H1 (cell line): ENCODE measurements around the gene EDEM2. TPM values are rescaled to one million over a fixed set of nuclear protein-coding genes. Genes with fewer than 3 reads are reported as not detected.

Experiments used
- BACH1 ChIP-seq: IDR thresholded peaks from 2 replicates; pipeline ENCODE4 v1.6.1; 2012; ENCODE audit warnings: low read length, improper control_type of control experiment
- CHD1 ChIP-seq: IDR thresholded peaks from 2 replicates; pipeline ENCODE4 v1.6.1; 2012; ENCODE audit warnings: low read depth, low read length, improper control_type of control experiment
- CHD2 ChIP-seq: IDR thresholded peaks from 2 replicates; pipeline ENCODE4 v1.6.1; 2012; ENCODE audit warnings: low read length, improper control_type of control experiment
- CREB1 ChIP-seq: IDR thresholded peaks from 2 replicates; pipeline ENCODE4 v1.6.1; 2012; ENCODE audit warnings: inconsistent platforms
- CTBP2 ChIP-seq: IDR thresholded peaks from 2 replicates; pipeline ENCODE4 v1.7.0; 2011; ENCODE audit warnings: borderline replicate concordance, mild to moderate bottlenecking, moderate library complexity, mixed read lengths, low read length; ENCODE audit not compliant: insufficient read depth, insufficient read length
- E2F6 ChIP-seq: IDR thresholded peaks from 2 replicates; pipeline ENCODE4 v1.6.1; 2012; ENCODE audit warnings: inconsistent platforms
- EP300 ChIP-seq, 2 experiments: IDR thresholded peaks; 1 replicate in 1 of 2; 2 replicates in 1 of 2; pipeline ENCODE4 v1.6.1; 2011 to 2012; ENCODE audit warnings: low read depth in 2 of 2, low read length in 2 of 2, mild to moderate bottlenecking in 2 of 2, borderline replicate concordance in 1 of 2, inconsistent platforms in 1 of 2, moderate library complexity in 1 of 2
- EZH2 ChIP-seq: fragments of 200-600 bp; sonication (generic); IDR thresholded peaks from 2 replicates; pipeline ENCODE4 v1.7.1; 2012; ENCODE audit warnings: low read depth, mild to moderate bottlenecking, moderate library complexity, low read length, inconsistent platforms; ENCODE audit not compliant: severe bottlenecking
- HDAC2 ChIP-seq, 2 experiments: fragments of 300-600 bp in 1 of 2; sonication (generic) in 1 of 2; IDR thresholded peaks; 2 replicates each; pipeline ENCODE4 v1.6.1; 2011 to 2012; ENCODE audit warnings: low read depth in 2 of 2, low read length in 2 of 2, mild to moderate bottlenecking in 2 of 2, moderate library complexity in 2 of 2, borderline replicate concordance in 1 of 2, inconsistent platforms in 1 of 2
- KDM1A ChIP-seq: fragments of 200-600, 300-600 bp; sonication (generic); IDR thresholded peaks from 2 replicates; pipeline ENCODE4 v1.7.1; 2016; ENCODE audit warnings: mild to moderate bottlenecking, low read length, borderline replicate concordance
- KDM5A ChIP-seq: fragments of 200-600 bp; IDR thresholded peaks from 2 replicates; pipeline ENCODE4 v1.7.1; 2012; ENCODE audit warnings: mild to moderate bottlenecking, low read length, inconsistent platforms, mixed read lengths
- NRF1 ChIP-seq: IDR thresholded peaks from 2 replicates; pipeline ENCODE4 v1.6.1; 2011; ENCODE audit warnings: mild to moderate bottlenecking, low read depth, low read length, improper control_type of control experiment
- POLR2AphosphoS5 ChIP-seq: IDR thresholded peaks from 2 replicates; pipeline ENCODE4 v1.6.1; 2011; ENCODE audit warnings: low read depth, low read length
- RAD21 ChIP-seq, 2 experiments: IDR thresholded peaks in 1 of 2; conservative IDR thresholded peaks in 1 of 2; 2 replicates each; pipeline ENCODE4 v1.6.1; 2011; ENCODE audit warnings: low read depth in 2 of 2, low read length in 2 of 2, improper control_type of control experiment in 1 of 2, inconsistent platforms in 1 of 2, mild to moderate bottlenecking in 1 of 2, moderate library complexity in 1 of 2
- RBBP5 ChIP-seq: IDR thresholded peaks from 2 replicates; pipeline ENCODE4 v1.7.1; 2012; ENCODE audit warnings: low read depth, mild to moderate bottlenecking, inconsistent platforms, low read length, moderate library complexity, borderline replicate concordance
- SIRT6 ChIP-seq: IDR thresholded peaks from one replicate; pipeline ENCODE4 v1.7.1; 2012; ENCODE audit warnings: low read length, inconsistent platforms
- SP4 ChIP-seq: IDR thresholded peaks from 2 replicates; pipeline ENCODE4 v1.6.1; 2012; ENCODE audit warnings: low read length, inconsistent platforms
- SRF ChIP-seq: IDR thresholded peaks from 2 replicates; pipeline ENCODE4 v1.6.1; 2011; ENCODE audit warnings: mild to moderate bottlenecking, low read depth, low read length, moderate library complexity
- TAF1 ChIP-seq: IDR thresholded peaks from 2 replicates; pipeline ENCODE4 v1.6.1; 2011; ENCODE audit warnings: mild to moderate bottlenecking, low read depth, low read length
- TBP ChIP-seq: IDR thresholded peaks from 2 replicates; pipeline ENCODE4 v1.6.1; 2011; ENCODE audit warnings: low read depth, low read length, improper control_type of control experiment
- TEAD4 ChIP-seq: IDR thresholded peaks from 2 replicates; pipeline ENCODE4 v1.6.1; 2012; ENCODE audit warnings: low read depth, low read length, inconsistent platforms, mixed read lengths
- polyA plus RNA-seq, 7 experiments: library from polyadenylated mRNA; depleted of rRNA in 3 of 7; stranded (reverse) in 5 of 7; unstranded in 2 of 7; fragments of >200 nt in 5 of 7; fragments of 200-250 nt in 2 of 7; gene quantifications; 1 replicate in 5 of 7; 2 replicates in 1 of 7; 4 replicates in 1 of 7; pipeline versions ENCODE4 v1.2.1 to v1.2.3, GENCODE V29; 2011 to 2013; ENCODE audit warnings: missing spikeins in 2 of 7, mixed read lengths in 2 of 7
- total RNA-seq: library from RNA; stranded (reverse); fragmentation: NEBNext Ultra II Directional; extraction: Animal tissue kit (Norgen Biotek cat#: 25700); gene quantifications from 2 replicates; pipeline ENCODE4 v1.2.1, GENCODE V29; 2021
- TF ChIP-seq, protein P1 (sequence below): IDR thresholded peaks from 2 replicates; pipeline ENCODE4 v1.6.1; 2012; ENCODE audit warnings: inconsistent platforms
- TF ChIP-seq, protein P2 (sequence below): IDR thresholded peaks from 2 replicates; pipeline ENCODE4 v1.6.1; 2011; ENCODE audit warnings: low read depth, mild to moderate bottlenecking, low read length; ENCODE audit not compliant: insufficient read depth

EDEM2 gene
- total and polyA plus RNA-seq, 2 of the 8 experiments (the other 6 are each of a cell fraction or from before 2014, with no cell fraction given) = 15.2 to 19.6 TPM

DNA sequence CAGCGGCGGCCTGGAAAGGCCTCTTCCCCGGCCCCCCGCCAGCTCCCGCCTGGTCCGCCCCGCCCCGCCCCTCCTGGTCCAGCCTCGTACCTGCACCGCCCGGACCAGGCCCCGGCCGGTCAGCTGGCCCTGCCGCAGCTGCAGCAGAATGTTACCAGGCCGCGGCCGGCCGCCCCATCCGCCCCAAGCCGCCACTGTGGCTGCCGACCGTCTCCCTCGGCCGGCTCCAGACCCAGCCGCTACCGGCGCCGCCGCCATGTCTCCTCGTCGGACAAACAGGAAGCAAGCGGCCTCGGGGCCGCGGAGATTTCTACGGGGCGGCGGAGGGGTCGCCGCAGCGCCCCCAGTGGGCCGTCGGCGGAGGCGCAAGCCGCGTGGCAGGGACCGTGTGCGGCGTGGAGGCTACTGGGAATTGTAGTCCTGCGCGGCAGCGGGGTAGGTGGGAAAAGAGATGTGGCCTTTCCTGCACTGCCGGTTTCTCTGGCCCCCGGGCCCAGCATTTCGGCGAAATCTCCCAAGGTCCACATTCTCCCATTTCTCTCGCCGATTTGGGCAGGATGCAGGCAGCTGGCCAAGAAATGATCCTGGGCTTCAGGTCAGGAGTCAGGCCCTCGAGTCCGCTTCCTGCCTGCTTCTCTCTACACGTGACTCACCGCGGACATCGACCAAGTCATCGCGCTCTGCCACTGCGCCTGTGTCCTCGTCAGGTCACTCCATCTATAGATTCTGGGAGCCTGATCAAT is 54.4 kb downstream of the EDEM2 start, which contains the start of gene TRPC4AP (continued):
- TF ChIP-seq CHD2 (no peak), SIRT6 (no peak), NRF1 (no peak), E2F6 (peak; percentile 94), CHD1 (no peak), POLR2AphosphoS5 (peak; percentile 71), EP300 (IDR thresholded peaks at IDR 0.05; ENCODE audit: borderline replicate concordance in 1 of 2, low read depth in 2 of 2, low read length in 2 of 2) (no peak), TAF1 (peak; percentile 97), TBP (peak; percentile 88), SP4 (peak; percentile 80; the same call in 1 of the 2 replicates), SRF (no peak), TEAD4 (no peak), HDAC2 (IDR thresholded peaks at IDR 0.05; ENCODE audit: borderline replicate concordance in 1 of 2, low read depth in 2 of 2, low read length in 2 of 2) (no peak), EZH2 (no peak), CREB1 (peak; percentile 87), KDM5A (no peak), RAD21 (IDR thresholded peaks at IDR 0.05 in 1 of 2, conservative IDR thresholded peaks at IDR 0.05 in 1 of 2; ENCODE audit: low read depth in 2 of 2, low read length in 2 of 2) (peak; percentile 23 to 56; a peak in 3 of 4 replicates), KDM1A (no peak), BACH1 (no peak), RBBP5 (peak; percentile 86; the same call in 1 of the 2 replicates), CTBP2 (no peak)
- TF ChIP-seq, protein P1, sequence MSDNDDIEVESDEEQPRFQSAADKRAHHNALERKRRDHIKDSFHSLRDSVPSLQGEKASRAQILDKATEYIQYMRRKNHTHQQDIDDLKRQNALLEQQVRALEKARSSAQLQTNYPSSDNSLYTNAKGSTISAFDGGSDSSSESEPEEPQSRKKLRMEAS = peak; percentile 96
- TF ChIP-seq, protein P2, sequence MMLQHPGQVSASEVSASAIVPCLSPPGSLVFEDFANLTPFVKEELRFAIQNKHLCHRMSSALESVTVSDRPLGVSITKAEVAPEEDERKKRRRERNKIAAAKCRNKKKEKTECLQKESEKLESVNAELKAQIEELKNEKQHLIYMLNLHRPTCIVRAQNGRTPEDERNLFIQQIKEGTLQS = 0 out of 2 replicates have a peak, but pooled peaks have one; percentile 42
